Measurements from ENCODE around the gene GDF3.

- no peak for TF ChIP-seq CTCF (IDR thresholded peaks at IDR 0.05; ENCODE audit: borderline replicate concordance, extremely low read depth, low read length, poor library complexity, severe bottlenecking)
- no peak for TF ChIP-seq EZH2 (IDR thresholded peaks at IDR 0.05; ENCODE audit: borderline replicate concordance, low read depth, low read length, severe bottlenecking)
These were observed 35.9 kb upstream of the GDF3 start for GRCh38 chr12:7731486-7731885.
